GM18867 (cell line): ENCODE measurements around the gene CD209.

Experiments used
- ATAC-seq: cut with Tn5 transposase; IDR thresholded peaks from one replicate; pipeline ENCODE4 v1.9.1; 2021; ENCODE audit warnings: mild to moderate bottlenecking, moderate library complexity; ENCODE audit not compliant: unreplicated experiment

The CD209 gene

DNA sequence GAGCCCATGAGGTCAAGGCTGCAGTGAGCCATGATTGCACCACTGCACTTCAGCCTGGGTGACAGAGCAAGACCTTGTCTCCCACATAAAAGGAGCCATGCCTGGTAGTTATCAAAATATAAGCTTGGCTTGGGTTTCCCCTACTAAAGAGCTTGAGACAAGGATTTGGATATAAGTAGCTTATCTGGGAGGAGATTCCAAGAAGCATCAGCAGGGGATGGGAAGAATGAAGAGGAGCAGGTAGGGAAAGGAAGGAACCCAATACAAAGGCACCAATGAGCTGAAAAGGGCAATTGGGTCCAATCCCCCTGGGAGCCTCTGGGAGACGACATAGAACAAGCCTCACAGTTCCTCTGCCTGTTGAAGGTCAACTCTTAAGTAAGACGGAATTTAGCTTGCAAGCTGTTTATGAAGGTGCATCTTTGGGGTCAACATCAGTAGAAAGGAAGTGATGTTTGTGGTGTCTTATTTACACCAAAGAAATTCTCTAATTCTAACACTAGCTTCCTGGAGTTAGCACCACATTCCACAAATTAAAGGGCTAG is 8.1 kb downstream of the CD209 start:
- ATAC-seq: no peak

DNA sequence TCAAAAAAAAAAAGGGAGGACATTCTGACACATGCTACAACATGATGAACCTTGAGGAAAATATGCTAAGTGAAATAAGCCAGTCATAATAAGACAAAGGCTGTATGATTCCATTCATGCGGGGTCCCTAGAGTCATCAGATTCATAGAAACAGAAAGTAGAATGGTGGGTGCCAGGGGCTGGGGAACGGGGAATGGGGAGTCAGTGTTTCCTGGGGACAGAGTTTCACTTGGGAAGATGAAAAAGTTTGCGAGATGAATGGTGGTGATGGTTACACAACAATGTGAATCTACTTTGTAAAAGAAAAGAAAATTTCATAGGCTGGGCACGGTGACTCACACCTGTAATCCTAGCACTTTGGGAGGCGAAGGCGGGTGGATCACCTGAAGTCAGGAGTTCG is 9.3 kb downstream of the CD209 start:
- ATAC-seq: no peak

GRCh38 chr19:7737215-7737614 is 10.1 kb downstream of the CD209 start:
- no peak for ATAC-seq

DNA sequence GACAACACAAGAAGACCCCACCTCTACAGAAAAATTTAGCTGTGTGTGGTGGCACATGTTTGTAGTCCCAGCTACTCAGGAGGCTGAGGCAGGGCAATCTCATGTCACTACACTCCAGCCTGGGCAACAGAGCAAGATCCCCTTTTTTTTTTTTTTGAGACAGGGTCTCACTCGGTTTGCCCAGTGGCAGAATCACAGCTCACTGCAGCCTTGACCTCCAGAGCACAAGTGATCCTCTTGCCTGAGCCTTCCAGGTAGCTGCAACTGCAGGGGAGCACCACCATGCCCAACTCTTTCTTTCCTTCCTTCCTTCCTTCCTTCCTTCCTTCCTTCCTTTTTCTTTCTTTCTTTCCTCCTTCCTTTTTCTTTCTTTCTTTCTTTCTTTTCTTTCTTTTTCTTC is 11.2 kb downstream of the CD209 start:
- ATAC-seq: no peak

- ATAC-seq: no peak
These were observed 12.8 kb downstream of the CD209 start for GRCh38 chr19:7734220-7735203.

GRCh38 chr19:7733376-7733775 is 14.0 kb downstream of the CD209 start:
- ATAC-seq: no peak

- no peak for ATAC-seq
These were observed 15.3 kb downstream of the CD209 start, which contains the start of gene CLEC4G for GRCh38 chr19:7732045-7732444. Gene CLEC4G (minus strand): TSS chr19:7732110. CDS start chr19:7732102, 8 bp downstream.

DNA sequence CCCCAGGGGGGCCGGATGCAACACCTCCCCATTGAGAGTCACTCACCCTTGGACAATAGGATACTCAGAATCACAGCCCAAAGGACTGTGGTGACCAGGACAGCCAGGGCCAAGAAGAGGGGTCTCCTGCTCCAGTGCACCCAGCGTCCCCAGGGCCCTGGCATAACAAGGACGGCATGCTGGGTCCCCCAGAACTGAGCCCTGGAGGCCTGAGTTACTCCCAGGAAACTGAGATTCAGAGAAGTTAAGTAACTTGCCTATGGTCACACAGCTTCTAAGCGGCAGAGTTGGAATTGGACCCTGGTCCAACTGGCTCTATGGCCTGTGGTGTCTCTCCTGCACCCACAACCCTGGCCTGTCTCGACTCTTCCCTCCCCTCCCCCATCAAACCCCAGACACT is 15.7 kb downstream of the CD209 start:
- ATAC-seq: no peak

DNA sequence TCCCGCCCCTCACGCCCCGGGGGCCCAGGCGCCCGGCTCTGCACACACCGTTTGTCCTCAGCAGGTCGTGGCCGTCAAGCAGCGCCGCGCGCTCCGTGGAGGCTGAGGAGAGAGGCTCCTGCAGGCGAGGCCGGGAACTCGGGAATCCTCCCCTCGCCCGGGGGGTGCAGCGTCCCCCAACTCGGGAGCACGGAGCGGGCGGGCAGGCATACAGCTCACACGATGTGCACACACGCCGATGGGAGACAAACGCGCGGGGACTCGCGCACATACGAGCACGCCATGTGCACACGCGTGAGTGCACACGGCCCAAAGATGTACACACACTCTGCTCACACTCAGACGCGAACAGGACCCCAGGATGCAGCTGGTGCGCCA is 16.1 kb downstream of the CD209 start:
- no peak for ATAC-seq

DNA sequence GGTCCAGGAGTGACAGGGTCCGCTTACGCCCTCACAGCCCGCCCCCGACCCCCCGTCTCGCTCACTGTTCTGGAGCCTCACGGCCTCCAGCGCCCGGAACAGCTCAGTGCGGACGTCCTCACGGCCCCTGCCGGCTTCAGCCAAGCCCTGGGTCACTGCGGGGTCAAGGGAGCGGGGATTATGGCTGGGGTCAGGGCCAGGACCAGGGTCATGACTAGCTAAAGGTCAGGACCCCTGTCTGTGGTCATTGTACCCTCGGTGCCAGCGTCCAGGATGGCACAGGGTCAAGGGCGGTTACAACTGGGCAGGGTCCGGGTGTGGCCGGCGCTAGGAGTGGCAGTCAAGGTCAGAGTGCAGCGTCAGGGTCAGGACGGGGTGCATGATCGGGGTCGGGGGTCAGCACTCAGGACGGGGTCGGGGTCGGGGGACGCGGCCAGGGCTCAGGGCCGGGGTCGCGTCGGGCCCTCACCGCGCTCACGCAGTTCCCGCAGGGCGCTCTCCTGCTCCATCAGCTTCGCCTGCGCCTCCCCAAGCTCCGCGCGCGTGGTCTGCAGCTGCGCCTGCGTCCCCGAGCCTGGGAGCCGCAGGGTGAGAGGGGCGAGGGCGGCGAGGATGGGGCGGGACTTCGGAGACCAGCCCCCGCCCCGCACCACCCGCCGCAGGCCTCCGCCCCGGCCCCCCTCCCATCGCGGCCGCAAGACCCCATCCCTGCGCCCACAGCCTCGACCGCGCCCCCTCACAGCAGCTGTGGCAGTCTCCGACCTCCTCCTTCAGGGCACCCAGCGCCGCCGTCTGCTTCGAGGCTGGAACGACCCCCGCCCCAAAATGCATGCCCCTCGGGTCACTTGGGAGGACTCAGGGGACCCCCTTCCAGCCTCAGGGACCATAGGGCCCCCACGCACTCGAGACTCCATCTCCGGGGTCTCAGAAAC is 16.8 kb downstream of the CD209 start:
- no peak for ATAC-seq

DNA sequence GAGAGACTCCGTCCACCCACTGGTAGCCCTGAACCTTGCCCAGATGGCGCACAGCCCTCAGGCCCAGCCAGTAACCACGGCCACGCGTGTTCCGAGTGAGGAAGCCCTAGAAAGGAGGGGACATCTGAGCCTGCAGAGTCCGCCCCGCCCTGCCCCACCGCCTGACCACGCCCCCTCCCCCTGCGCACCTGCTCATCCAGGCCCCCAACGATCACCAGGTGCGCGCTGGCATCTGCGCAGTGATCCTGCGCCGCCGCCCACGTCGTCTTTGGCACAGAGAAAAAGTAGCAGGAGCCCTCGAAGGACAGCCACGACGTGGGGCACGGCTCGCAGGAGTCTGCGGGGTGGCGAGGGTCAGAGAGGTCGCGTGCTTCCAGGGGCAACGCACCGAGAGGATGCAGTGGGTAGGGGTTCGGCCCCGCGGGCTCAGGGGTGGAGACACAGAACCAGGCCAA is 17.5 kb downstream of the CD209 start:
- ATAC-seq: no peak

DNA sequence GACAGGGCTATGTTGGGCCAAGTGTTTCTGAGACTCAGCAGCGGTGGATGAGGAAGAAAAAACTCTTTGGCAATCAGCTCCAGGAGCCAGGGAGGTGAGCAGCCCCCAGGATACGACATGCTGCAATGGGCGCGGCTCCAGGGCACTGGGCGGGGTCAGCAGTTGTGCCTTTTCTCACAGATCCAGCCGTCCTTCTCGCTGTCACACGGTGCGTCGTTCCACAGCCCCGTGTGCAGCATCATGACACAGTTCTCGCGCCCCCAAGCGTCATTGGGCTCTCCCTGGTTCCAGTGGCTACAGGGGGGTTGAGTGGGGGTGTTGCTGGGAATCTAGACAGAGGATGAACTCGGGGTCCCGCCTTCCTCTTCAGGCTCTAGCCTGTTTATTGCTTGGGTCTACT is 18.1 kb downstream of the CD209 start:
- ATAC-seq: no peak

GRCh38 chr19:7725791-7726190 is 21.5 kb downstream of the CD209 start:
- ATAC-seq: no peak

GRCh38 chr19:7722231-7722651 is 25.1 kb downstream of the CD209 start:
- ATAC-seq: no peak

DNA sequence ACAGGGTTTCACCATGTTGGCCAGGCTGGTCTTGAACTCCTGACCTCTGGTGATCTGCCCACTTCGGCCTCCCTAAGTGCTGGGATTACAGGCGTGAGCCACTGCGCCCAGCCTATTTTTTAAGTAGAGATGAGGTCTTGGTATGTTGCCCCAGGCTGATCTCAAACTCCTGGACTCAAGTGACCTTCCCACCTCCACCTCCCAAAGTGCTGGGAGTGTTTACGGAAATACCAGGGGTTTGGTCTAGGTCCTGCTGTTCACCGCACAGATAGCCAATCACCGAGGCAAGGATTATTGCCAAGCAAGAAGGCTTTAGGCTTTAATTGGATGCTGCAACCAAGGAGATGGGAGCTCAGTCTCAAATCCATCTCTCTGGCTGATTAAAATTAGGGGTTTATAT is 27.0 kb downstream of the CD209 start:
- ATAC-seq: no peak

DNA sequence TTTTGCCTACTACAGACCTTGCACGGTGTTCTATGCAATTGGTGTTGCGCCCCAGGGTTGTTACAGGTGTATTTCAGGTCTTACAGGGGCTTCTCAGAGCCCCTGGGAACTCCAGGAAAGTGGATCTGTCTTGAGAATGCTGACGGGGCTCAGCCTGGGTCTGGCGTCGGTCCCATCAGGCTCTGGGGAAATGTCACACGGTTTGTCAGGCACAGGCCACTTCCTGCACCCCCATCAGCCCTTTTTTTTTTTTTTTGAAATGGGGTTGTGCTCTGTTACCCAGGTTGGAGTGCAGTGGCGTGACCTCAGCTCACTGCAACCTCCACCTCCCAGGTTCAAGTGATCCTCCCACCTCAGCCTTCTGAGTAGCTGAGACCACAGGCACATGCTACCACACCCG is 28.7 kb downstream of the CD209 start:
- no peak for ATAC-seq

DNA sequence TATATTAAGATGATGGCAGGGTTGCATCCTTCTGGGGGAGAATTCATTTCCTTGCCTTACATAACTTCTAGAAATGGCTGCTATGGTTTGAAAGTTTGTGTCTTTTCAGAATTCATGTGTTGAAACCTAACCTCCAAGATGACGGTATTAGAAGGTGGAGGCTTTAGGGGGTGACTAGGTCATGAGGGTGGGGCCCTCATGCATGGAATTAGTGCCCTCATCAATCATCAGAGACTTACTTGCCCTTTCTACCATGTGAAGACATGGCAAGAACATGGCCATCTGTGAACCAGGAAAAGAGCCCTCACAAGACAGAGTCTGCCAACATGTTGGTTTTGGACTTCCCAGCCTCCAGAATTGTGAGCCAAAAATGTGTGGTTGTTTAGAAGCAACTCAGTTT is 30.6 kb downstream of the CD209 start:
- ATAC-seq: no peak

DNA sequence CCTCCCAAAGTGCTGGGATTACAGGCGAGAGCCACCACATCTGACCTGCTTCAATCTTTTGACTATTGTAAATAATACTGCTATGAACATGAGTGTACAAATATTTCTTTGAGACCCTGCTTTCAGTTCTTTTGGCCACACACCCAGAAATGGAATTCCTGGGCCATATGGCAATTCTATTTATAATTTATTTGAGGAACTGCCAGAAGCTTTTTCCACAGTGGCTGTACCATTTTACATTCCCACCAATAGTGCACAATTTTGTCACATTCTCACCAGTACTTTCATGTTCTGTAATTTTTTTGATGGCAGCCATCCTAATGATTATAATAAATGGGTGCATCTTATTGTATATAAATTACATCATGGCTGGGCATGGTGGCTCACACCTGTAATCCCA is 31.7 kb downstream of the CD209 start:
- ATAC-seq: no peak

DNA sequence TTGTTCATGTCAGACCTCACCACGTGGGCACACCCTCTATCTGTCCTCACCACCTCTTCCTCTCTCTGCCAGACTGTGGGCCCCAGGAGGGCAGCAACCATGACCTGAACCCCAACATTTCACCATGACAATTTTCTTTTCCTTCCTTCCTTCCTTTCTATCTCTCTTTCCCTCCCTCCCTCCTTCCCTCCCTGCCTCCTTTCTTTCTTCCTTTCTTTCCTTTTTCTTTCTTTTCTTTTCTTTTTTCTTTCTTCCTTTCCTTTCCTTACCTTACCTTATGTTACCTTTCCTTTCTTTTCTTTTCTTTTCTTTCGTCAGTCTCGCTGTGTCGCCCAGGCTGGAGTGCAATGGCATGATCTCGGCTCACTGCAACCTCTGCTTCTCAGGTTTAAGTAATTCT is 36.7 kb downstream of the CD209 start:
- ATAC-seq: no peak

DNA sequence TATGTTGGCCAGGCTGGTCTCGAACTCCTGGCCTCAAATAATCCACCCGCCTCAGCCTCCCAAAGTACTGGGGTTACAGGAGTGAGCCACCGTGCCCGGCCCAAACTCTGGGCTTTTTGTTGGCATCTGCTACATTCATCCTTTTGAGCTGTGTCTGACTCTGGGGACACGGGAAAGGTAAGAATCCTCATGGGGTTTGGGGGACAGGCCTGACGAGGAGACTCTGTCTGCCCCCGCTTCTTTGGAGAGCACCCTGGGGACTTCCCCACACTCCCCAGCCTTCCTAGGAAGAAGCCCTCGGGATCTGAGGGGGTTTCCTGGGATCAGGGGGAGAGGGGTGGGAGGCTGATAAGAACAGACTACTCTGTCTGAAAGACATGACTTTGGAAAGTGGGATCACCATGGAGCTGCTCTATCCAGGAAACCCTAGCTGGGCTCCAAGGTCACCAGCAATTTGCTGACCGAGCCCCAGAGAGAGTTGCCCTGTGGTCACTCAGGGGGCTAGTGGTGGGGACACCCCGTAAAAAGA is 37.3 kb downstream of the CD209 start:
- no peak for ATAC-seq

GRCh38 chr19:7706955-7707456 is 40.3 kb downstream of the CD209 start:
- no peak for ATAC-seq
